Mesendoderm (in vitro differentiated cells): Measurements from ENCODE around the gene LHX3.

Experiments
- DNase-seq: peaks from one replicate; pipeline ENCODE4 v3.0.0; 2013
- H2AK5ac ChIP-seq: 2 replicates; pipeline ENCODE4 v1.6.1; 2013; ENCODE audit warnings: low read length, inconsistent platforms
- H2BK120ac ChIP-seq: 2 replicates; pipeline ENCODE4 v1.6.1; 2013; ENCODE audit warnings: low read depth, mild to moderate bottlenecking, low read length, moderate library complexity, mixed read lengths
- H2BK15ac ChIP-seq: replicated peaks from 2 replicates; pipeline ENCODE4 v1.6.1; 2013; ENCODE audit warnings: low read depth, mild to moderate bottlenecking, moderate library complexity
- H2BK5ac ChIP-seq: 2 replicates; pipeline ENCODE4 v1.6.1; 2013; ENCODE audit warnings: low read length, inconsistent platforms
- H3K18ac ChIP-seq: 2 replicates; pipeline ENCODE4 v1.6.1; 2013; ENCODE audit warnings: mild to moderate bottlenecking, low read length, mixed read lengths
- H3K23ac ChIP-seq: one replicate; pipeline ENCODE4 v1.6.1; 2013; ENCODE audit warnings: low read length
- H3K27ac ChIP-seq: 2 replicates; pipeline ENCODE4 v1.5.1; 2013; ENCODE audit warnings: low read depth, mild to moderate bottlenecking, inconsistent platforms, low read length, moderate library complexity
- H3K27me3 ChIP-seq: 2 replicates; pipeline ENCODE4 v1.6.1; 2013; ENCODE audit warnings: low read length, control low read depth, mild to moderate bottlenecking, inconsistent platforms; ENCODE audit not compliant: insufficient read depth, poor library complexity
- H3K36me3 ChIP-seq: 2 replicates; pipeline ENCODE4 v1.6.1; 2013; ENCODE audit warnings: low read length, inconsistent platforms; ENCODE audit not compliant: control insufficient read depth, insufficient read depth
- H3K4ac ChIP-seq: one replicate; pipeline ENCODE4 v1.6.1; 2013; ENCODE audit warnings: low read depth, mild to moderate bottlenecking, low read length, moderate library complexity
- H3K4me1 ChIP-seq: 2 replicates; pipeline ENCODE4 v1.6.1; 2013; ENCODE audit warnings: low read depth, low read length, inconsistent platforms; ENCODE audit not compliant: control insufficient read depth
- H3K4me2 ChIP-seq: 2 replicates; pipeline ENCODE4 v1.6.1; 2013; ENCODE audit warnings: low read length
- H3K4me3 ChIP-seq: 2 replicates; pipeline ENCODE4 v1.5.1; 2013; ENCODE audit warnings: mild to moderate bottlenecking, low read length
- H3K56ac ChIP-seq: one replicate; pipeline ENCODE4 v1.6.1; 2013; ENCODE audit warnings: low read length
- H3K79me1 ChIP-seq: 2 replicates; pipeline ENCODE4 v1.6.1; 2013; ENCODE audit warnings: low read length, inconsistent platforms
- H3K79me2 ChIP-seq: 2 replicates; pipeline ENCODE4 v1.6.1; 2013; ENCODE audit warnings: mild to moderate bottlenecking, low read length; ENCODE audit not compliant: control insufficient read depth, insufficient read depth
- H3K9ac ChIP-seq: 2 replicates; pipeline ENCODE4 v1.6.1; 2013; ENCODE audit warnings: low read length, inconsistent platforms
- H4K5ac ChIP-seq: one replicate; pipeline ENCODE4 v1.6.1; 2013; ENCODE audit warnings: low read length
- H4K8ac ChIP-seq: one replicate; pipeline ENCODE4 v1.6.1; 2013; ENCODE audit warnings: low read depth, mild to moderate bottlenecking, control low read depth, low read length, moderate library complexity
- WGBS: extraction: QIAGEN DNeasy Blood & Tissue Kit; methylation state at CpG from one replicate; pipeline ENCODE4 v1.1.7; 2013; ENCODE audit warnings: low lambda C conversion rate, missing lambda C conversion rate; ENCODE audit not compliant: insufficient coverage; ENCODE audit errors: extremely low coverage; 5-methylcytosine and 5-hydroxymethylcytosine counted together

The LHX3 gene

DNA sequence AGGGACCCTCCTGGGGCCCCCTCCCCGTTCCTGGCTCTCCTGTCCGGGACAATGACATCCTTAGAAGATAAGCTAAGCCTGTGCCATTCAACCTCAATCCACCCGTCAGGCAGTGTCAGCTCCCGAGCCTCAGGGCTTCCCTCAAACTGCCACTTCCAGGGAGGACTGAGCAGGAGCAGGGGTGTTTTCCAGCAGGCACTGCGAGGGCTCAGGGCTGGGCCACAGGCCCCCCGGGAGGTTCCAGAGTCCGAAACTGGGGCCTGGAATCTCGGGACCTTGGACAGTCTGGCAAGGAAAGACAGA, 26.2 kb downstream of the LHX3 start:
- Histone ChIP-seq H3K4me2 (no peak overlapping the region), H2AK5ac (no peak overlapping the region), H4K5ac (no peak overlapping the region), H3K79me1 (no peaks in the 10 kb centered on the region), H3K36me3 (no peaks in the 10 kb centered on the region), H3K23ac (no peak overlapping the region), H3K9ac (no peak overlapping the region), H2BK15ac (no peak overlapping the region), H3K27me3 (no peaks in the 10 kb centered on the region), H3K79me2 (no peaks in the 10 kb centered on the region), H3K27ac (no peak overlapping the region), H3K4ac (no peak overlapping the region), H3K4me1 (no peaks in the 10 kb centered on the region), H3K18ac (no peak overlapping the region), H2BK120ac (no peak overlapping the region), H2BK5ac (no peak overlapping the region), H3K4me3 (no peak overlapping the region), H4K8ac (no peak overlapping the region), H3K56ac (no peak overlapping the region)
- no CpG with 5 or more reads among the region's 8 CpGs for WGBS
- no peak for DNase-seq

- Histone ChIP-seq H4K8ac (no peak overlapping the region), H3K36me3 (no peaks in the 10 kb centered on the region), H2AK5ac (no peak overlapping the region), H3K27ac (no peak overlapping the region), H3K4ac (no peak overlapping the region), H3K18ac (no peak overlapping the region), H2BK5ac (no peak overlapping the region), H3K27me3 (no peaks in the 10 kb centered on the region), H3K79me1 (no peaks in the 10 kb centered on the region), H2BK15ac (no peak overlapping the region), H3K56ac (no peak overlapping the region), H3K4me2 (no peak overlapping the region), H3K4me1 (no peaks in the 10 kb centered on the region), H3K4me3 (no peak overlapping the region), H3K79me2 (no peaks in the 10 kb centered on the region), H4K5ac (no peak overlapping the region), H3K23ac (no peak overlapping the region), H3K9ac (no peak overlapping the region), H2BK120ac (no peak overlapping the region)
- DNase-seq = no peak
- no CpG with 5 or more reads among the region's 21 CpGs for WGBS
Observed at GRCh38 chr9:136178061-136178772, 26.7 kb downstream of the LHX3 start.

GRCh38 chr9:136177224-136177623, 27.7 kb downstream of the LHX3 start:
- DNase-seq = no peak
- Histone ChIP-seq H3K27ac (no peak overlapping the region), H3K9ac (no peak overlapping the region), H3K18ac (no peak overlapping the region), H2BK120ac (no peak overlapping the region), H3K4ac (no peak overlapping the region), H3K4me2 (no peak overlapping the region), H4K8ac (no peak overlapping the region), H3K23ac (no peak overlapping the region), H3K56ac (no peak overlapping the region), H3K4me1 (no peaks in the 10 kb centered on the region), H2BK15ac (no peak overlapping the region), H3K36me3 (no peaks in the 10 kb centered on the region), H3K27me3 (no peaks in the 10 kb centered on the region), H3K79me1 (no peaks in the 10 kb centered on the region), H2BK5ac (no peak overlapping the region), H4K5ac (no peak overlapping the region), H3K79me2 (no peaks in the 10 kb centered on the region), H3K4me3 (no peak overlapping the region), H2AK5ac (no peak overlapping the region)
- WGBS = no CpG with 5 or more reads among the region's 14 CpGs

GRCh38 chr9:136175616-136176197, 29.2 kb downstream of the LHX3 start:
- Histone ChIP-seq H2BK15ac (no peak overlapping the region), H3K36me3 (no peaks in the 10 kb centered on the region), H3K79me1 (no peaks in the 10 kb centered on the region), H4K5ac (no peak overlapping the region), H3K27me3 (no peaks in the 10 kb centered on the region), H3K27ac (no peak overlapping the region), H2AK5ac (no peak overlapping the region), H2BK5ac (no peak overlapping the region), H4K8ac (no peak overlapping the region), H3K4me3 (no peak overlapping the region), H2BK120ac (no peak overlapping the region), H3K79me2 (no peaks in the 10 kb centered on the region), H3K23ac (no peak overlapping the region), H3K56ac (no peak overlapping the region), H3K18ac (no peak overlapping the region), H3K4ac (no peak overlapping the region), H3K4me1 (peaks cover 3% of the 10 kb centered on the region), H3K9ac (no peak overlapping the region), H3K4me2 (no peak overlapping the region)
- no CpG with 5 or more reads among the region's 12 CpGs for WGBS
- no peak for DNase-seq

- Histone ChIP-seq H2BK120ac (no peak overlapping the region), H3K4me2 (no peak overlapping the region), H3K27ac (no peak overlapping the region), H3K9ac (no peak overlapping the region), H3K27me3 (no peaks in the 10 kb centered on the region), H3K18ac (no peak overlapping the region), H3K4me3 (no peak overlapping the region), H3K36me3 (no peaks in the 10 kb centered on the region), H4K8ac (no peak overlapping the region), H4K5ac (no peak overlapping the region), H3K56ac (no peak overlapping the region), H2BK15ac (no peak overlapping the region), H3K79me1 (no peaks in the 10 kb centered on the region), H3K79me2 (no peaks in the 10 kb centered on the region), H3K4me1 (peaks cover 3% of the 10 kb centered on the region), H2BK5ac (no peak overlapping the region), H3K23ac (no peak overlapping the region), H3K4ac (no peak overlapping the region), H2AK5ac (no peak overlapping the region)
- no CpG with 5 or more reads among the region's 8 CpGs for WGBS
- no peak for DNase-seq
Observed at GRCh38 chr9:136174779-136175615, 29.9 kb downstream of the LHX3 start.
